AG09319 (cell line): ENCODE results near the gene NPY4R2.
"Not testable (repeated sequence)": the region's sequence is repeated elsewhere in the genome, so short reads cannot be mapped to it uniquely, and the experiment has no call there.

Experiments
- DNase-seq: peaks from one replicate; pipeline ENCODE4 v3.0.0-alpha.2; 2010; ENCODE audit warnings: low read depth; ENCODE audit errors: extremely low read depth

The NPY4R2 gene

GRCh38 chr10:47928225-47928624 is 9.8 kb downstream of the NPY4R2 start:
- not testable (repeated sequence) for DNase-seq

- not testable (repeated sequence) for DNase-seq
Observed at GRCh38 chr10:47932824-47933223, 14.4 kb downstream of the NPY4R2 start.

GRCh38 chr10:47933462-47933861 is 15.0 kb downstream of the NPY4R2 start:
- not testable (repeated sequence) for DNase-seq

GRCh38 chr10:47936772-47937228 is 18.3 kb downstream of the NPY4R2 start:
- not testable (repeated sequence) for DNase-seq

- DNase-seq = not testable (repeated sequence)
Observed at GRCh38 chr10:47937634-47938033, 19.2 kb downstream of the NPY4R2 start.

GRCh38 chr10:47940821-47941220 is 22.4 kb downstream of the NPY4R2 start:
- not testable (repeated sequence) for DNase-seq

- DNase-seq = not testable (repeated sequence)
Observed at GRCh38 chr10:47941379-47941778, 22.9 kb downstream of the NPY4R2 start.

GRCh38 chr10:47942351-47943019 is 24.0 kb downstream of the NPY4R2 start:
- DNase-seq = not testable (repeated sequence)

- not testable (repeated sequence) for DNase-seq
Observed at GRCh38 chr10:47943328-47943727, 24.9 kb downstream of the NPY4R2 start.

- not testable (repeated sequence) for DNase-seq
Observed at GRCh38 chr10:47947424-47947823, 29.0 kb downstream of the NPY4R2 start.

GRCh38 chr10:47957158-47957557 is 38.7 kb downstream of the NPY4R2 start:
- not testable (repeated sequence) for DNase-seq

GRCh38 chr10:47959677-47960076 is 41.2 kb downstream of the NPY4R2 start:
- not testable (repeated sequence) for DNase-seq

- not testable (repeated sequence) for DNase-seq
Observed at GRCh38 chr10:47960699-47961098, 42.2 kb downstream of the NPY4R2 start.

- not testable (repeated sequence) for DNase-seq
Observed at GRCh38 chr10:47962785-47963184, 44.3 kb downstream of the NPY4R2 start.

- not testable (repeated sequence) for DNase-seq
Observed at GRCh38 chr10:47964280-47965063, 46.0 kb downstream of the NPY4R2 start.

GRCh38 chr10:47968988-47969387 is 50.5 kb downstream of the NPY4R2 start:
- not testable (repeated sequence) for DNase-seq

- not testable (repeated sequence) for DNase-seq
Observed at GRCh38 chr10:47970047-47970446, 51.6 kb downstream of the NPY4R2 start.

GRCh38 chr10:47971598-47971997 is 53.1 kb downstream of the NPY4R2 start:
- not testable (repeated sequence) for DNase-seq

- DNase-seq = not testable (repeated sequence)
Observed at GRCh38 chr10:47972077-47972476, 53.6 kb downstream of the NPY4R2 start.
